ENCODE results near the gene CHST13.

CHST13 gene

GRCh38 chr3:126514161-126514560 is 9.8 kb upstream of the CHST13 start:
- Histone ChIP-seq H3K4me3 (ENCODE audit: low read depth, low read length) (no peak overlapping the region), H3K9ac (no peak overlapping the region), H3K27ac (no peak overlapping the region), H3K79me2 (no peaks in the 10 kb centered on the region), H3K36me3 (ENCODE audit: control insufficient read depth, insufficient read depth, low read length) (no peaks in the 10 kb centered on the region), H3K27me3 (ENCODE audit: control insufficient read depth, insufficient read depth, low read length) (no peaks in the 10 kb centered on the region), H3K4me1 (no peaks in the 10 kb centered on the region), H3K9me3 (ENCODE audit: control insufficient read depth, low read length) (no peaks in the 10 kb centered on the region), H2AFZ (no peak overlapping the region), H3K4me2 (ENCODE audit: low read length) (no peak overlapping the region)
- no peak for TF ChIP-seq CTCF (IDR thresholded peaks at IDR 0.05)

GRCh38 chr3:126515066-126515706 is 8.8 kb upstream of the CHST13 start:
- no peak overlapping the region for H3K4me2 ChIP-seq (ENCODE audit: low read length)
- no peaks in the 10 kb centered on the region for H3K27me3 ChIP-seq (ENCODE audit: control insufficient read depth, insufficient read depth, low read length)
- TF ChIP-seq CTCF (IDR thresholded peaks at IDR 0.05) = no peak
- H3K4me3 ChIP-seq (ENCODE audit: low read depth, low read length) = no peak overlapping the region
- H2AFZ ChIP-seq = no peak overlapping the region
- no peak overlapping the region for H3K27ac ChIP-seq
- H3K36me3 ChIP-seq (ENCODE audit: control insufficient read depth, insufficient read depth, low read length) = no peaks in the 10 kb centered on the region
- no peaks in the 10 kb centered on the region for H3K4me1 ChIP-seq
- H3K9me3 ChIP-seq (ENCODE audit: control insufficient read depth, low read length) = no peaks in the 10 kb centered on the region
- no peaks in the 10 kb centered on the region for H3K79me2 ChIP-seq
- no peak overlapping the region for H3K9ac ChIP-seq

- H2AFZ ChIP-seq = no peak overlapping the region
- H3K79me2 ChIP-seq = no peaks in the 10 kb centered on the region
- H3K36me3 ChIP-seq (ENCODE audit: control insufficient read depth, insufficient read depth, low read length) = no peaks in the 10 kb centered on the region
- H3K27me3 ChIP-seq (ENCODE audit: control insufficient read depth, insufficient read depth, low read length) = no peaks in the 10 kb centered on the region
- H3K27ac ChIP-seq = no peak overlapping the region
- H3K9ac ChIP-seq = no peak overlapping the region
- H3K4me3 ChIP-seq (ENCODE audit: low read depth, low read length) = no peak overlapping the region
- no peak overlapping the region for H3K4me2 ChIP-seq (ENCODE audit: low read length)
- TF ChIP-seq CTCF (IDR thresholded peaks at IDR 0.05) = no peak
- no peaks in the 10 kb centered on the region for H3K4me1 ChIP-seq
- no peaks in the 10 kb centered on the region for H3K9me3 ChIP-seq (ENCODE audit: control insufficient read depth, low read length)
Measured at GRCh38 chr3:126516152-126516935, 7.6 kb upstream of the CHST13 start.

GRCh38 chr3:126516936-126517290 is 7.0 kb upstream of the CHST13 start:
- Histone ChIP-seq H3K4me1 (no peaks in the 10 kb centered on the region), H3K27me3 (ENCODE audit: control insufficient read depth, insufficient read depth, low read length) (no peaks in the 10 kb centered on the region), H3K4me3 (ENCODE audit: low read depth, low read length) (no peak overlapping the region), H3K4me2 (ENCODE audit: low read length) (no peak overlapping the region), H3K27ac (no peak overlapping the region), H3K9ac (no peak overlapping the region), H3K36me3 (ENCODE audit: control insufficient read depth, insufficient read depth, low read length) (no peaks in the 10 kb centered on the region), H2AFZ (no peak overlapping the region), H3K79me2 (no peaks in the 10 kb centered on the region), H3K9me3 (ENCODE audit: control insufficient read depth, low read length) (no peaks in the 10 kb centered on the region)
- no peak for TF ChIP-seq CTCF (IDR thresholded peaks at IDR 0.05)

All from parathyroid adenoma (tissue), 2 donors.